A204.1 (cell line): ENCODE results near the gene CMPK1.

Experiments
- FAIRE-seq: peaks from 2 replicates; lab custom pipeline; 2012; peaks lifted over from hg19 to GRCh38; lab: Jason Lieb, UNC

CMPK1 gene

GRCh38 chr1:47396671-47397196 lies 63.1 kb downstream of the CMPK1 start:
- no peak for FAIRE-seq

GRCh38 chr1:47399138-47399845 lies 65.7 kb downstream of the CMPK1 start:
- no peak for FAIRE-seq

- no peak for FAIRE-seq
Observed at GRCh38 chr1:47399846-47400155, 66.2 kb downstream of the CMPK1 start.

GRCh38 chr1:47401761-47402160 lies 68.2 kb downstream of the CMPK1 start:
- no peak for FAIRE-seq

GRCh38 chr1:47402591-47402990 lies 69.0 kb downstream of the CMPK1 start:
- FAIRE-seq: no peak

GRCh38 chr1:47403321-47403910 lies 69.8 kb downstream of the CMPK1 start:
- FAIRE-seq: no peak

GRCh38 chr1:47405697-47406096 lies 72.1 kb downstream of the CMPK1 start:
- no peak for FAIRE-seq

- FAIRE-seq: no peak
Observed at GRCh38 chr1:47406966-47407365, 73.4 kb downstream of the CMPK1 start.

- FAIRE-seq: no peak
Observed at GRCh38 chr1:47407481-47407880, 73.9 kb downstream of the CMPK1 start.

GRCh38 chr1:47409311-47410067 lies 75.9 kb downstream of the CMPK1 start:
- no peak for FAIRE-seq

GRCh38 chr1:47410068-47410455 lies 76.5 kb downstream of the CMPK1 start:
- FAIRE-seq: no peak

GRCh38 chr1:47411436-47411835 lies 77.8 kb downstream of the CMPK1 start:
- FAIRE-seq: no peak

GRCh38 chr1:47412437-47412836 lies 78.8 kb downstream of the CMPK1 start:
- FAIRE-seq: no peak

- no peak for FAIRE-seq
Observed at GRCh38 chr1:47415728-47416318, 82.2 kb downstream of the CMPK1 start, which contains the start of gene FOXE3. Gene FOXE3 (plus strand): TSS chr1:47416285. CDS start chr1:47416316, 31 bp downstream.

GRCh38 chr1:47416319-47417169 lies 83.0 kb downstream of the CMPK1 start:
- FAIRE-seq: no peak

- no peak for FAIRE-seq
Observed at GRCh38 chr1:47417170-47418044, 83.8 kb downstream of the CMPK1 start.

GRCh38 chr1:47418122-47418521 lies 84.5 kb downstream of the CMPK1 start:
- FAIRE-seq: no peak

GRCh38 chr1:47418681-47419325 lies 85.2 kb downstream of the CMPK1 start:
- FAIRE-seq: no peak

GRCh38 chr1:47420547-47420946 lies 87.0 kb downstream of the CMPK1 start:
- FAIRE-seq: no peak

GRCh38 chr1:47423872-47424271 lies 90.3 kb downstream of the CMPK1 start:
- FAIRE-seq: no peak
